Gastrocnemius medialis (tissue), 4 donors: ENCODE data around the gene PRMT1. TPM values are rescaled to one million over a fixed set of nuclear protein-coding genes. Genes with fewer than 3 reads are reported as not detected.
A peak's percentile ranks its signal among the peaks of the same experiment; 100 is the strongest.

Experiments
- ATAC-seq, 2 donors: fragments of 150-250 bp; one replicate each; pipeline ENCODE4 v1.9.1; 2016
- DNase-seq, 2 donors: peaks; one replicate each; pipeline ENCODE4 v3.0.0-alpha.2; 2019
- H3K27ac ChIP-seq, 4 donors: fragments of 200-600 bp; sonication (generic); 1 replicate in 1 of 4; 2 replicates in 3 of 4; pipeline ENCODE4 v1.5.1; 2016 to 2018; ENCODE audit warnings: mild to moderate bottlenecking in 2 of 4, moderate library complexity in 1 of 4
- H3K27me3 ChIP-seq, 3 donors: fragments of 200-600 bp; sonication (generic) in 2 of 3; 1 replicate in 1 of 3; 2 replicates in 2 of 3; pipeline versions ENCODE4 v1.5.1 to v1.6.0; 2016 to 2019; ENCODE audit warnings: mild to moderate bottlenecking in 1 of 3, moderate library complexity in 1 of 3
- H3K36me3 ChIP-seq, 2 donors: fragments of 200-600 bp; sonication (generic) in 1 of 2; one replicate each; pipeline ENCODE4 v1.5.1; 2017 to 2018
- H3K4me1 ChIP-seq, 2 donors: fragments of 200-600 bp; sonication (generic) in 1 of 2; one replicate each; pipeline ENCODE4 v1.5.1; 2016 to 2017; ENCODE audit warnings: mild to moderate bottlenecking in 2 of 2
- H3K4me3 ChIP-seq, 4 donors: fragments of 200-600 bp; sonication (generic) in 3 of 4; 1 replicate in 1 of 4; 2 replicates in 3 of 4; pipeline ENCODE4 v1.5.1; 2016 to 2019; ENCODE audit warnings: mild to moderate bottlenecking in 2 of 4
- H3K9me3 ChIP-seq, 3 donors: fragments of 200-600 bp; sonication (generic) in 2 of 3; 1 replicate in 1 of 3; 2 replicates in 2 of 3; pipeline ENCODE4 v1.5.1; 2016 to 2019
- CTCF ChIP-seq, 5 experiments: fragments of 450-650 bp in 3 of 5; fragments of 200-600 bp in 2 of 5; sonication (generic) in 2 of 5; IDR thresholded peaks in 4 of 5; conservative IDR thresholded peaks in 1 of 5; 1 replicate in 4 of 5; 2 replicates in 1 of 5; pipeline ENCODE4 v1.5.1; 2016 to 2019; ENCODE audit warnings: antibody characterized with exemption in 5 of 5, mild to moderate bottlenecking in 3 of 5, moderate library complexity in 3 of 5
- POLR2A ChIP-seq, 2 donors: fragments of 450-650 bp; IDR thresholded peaks; one replicate each; pipeline ENCODE4 v1.6.1; 2017; ENCODE audit warnings: antibody characterized with exemption in 2 of 2, mild to moderate bottlenecking in 2 of 2, moderate library complexity in 2 of 2
- in situ Hi-C, 4 donors: fragments of 200-750 bp; cut with MboI; loops; one replicate each; pipeline versions ENCODE4 v1.15.0 to v1.8.0; 2017; ENCODE audit warnings: low sequenced_read_pairs in 4 of 4
- intact Hi-C: fragments of 100-400 bp; cut with DNase I; formaldehyde crosslinking; loops from one replicate; pipeline ENCODE4 v1.15.1; 2023; ENCODE audit warnings: low total_unique reads
- total RNA-seq, 4 donors: library from RNA; depleted of rRNA; stranded (reverse); fragments of >200 nt; gene quantifications; one replicate each; pipeline versions ENCODE4 v1.1.0 to v1.2.3, GENCODE V29; 2016

PRMT1 gene
- total RNA-seq, 4 donors from 2014 or later, result 190 to 242 (median 229) TPM

GRCh38 chr19:49686503-49687088 lies 9.5 kb downstream of the PRMT1 start:
- peak overlapping the region in 3 of 4 donors; percentile 34 to 72 (median 54) for H3K27ac ChIP-seq
- in situ Hi-C loops, result no loop called here
- no peak for TF ChIP-seq CTCF (IDR thresholded peaks at IDR 0.05 in 4 of 5, conservative IDR thresholded peaks at IDR 0.05 in 1 of 5)
- TF ChIP-seq POLR2A (IDR thresholded peaks at IDR 0.05), result no peak

GRCh38 chr19:49687150-49687549 lies 10.1 kb downstream of the PRMT1 start:
- no peak for DNase-seq
- H3K4me3 ChIP-seq, result peak overlapping the region in 2 of 4 donors; percentile 57 to 59
- no peak for TF ChIP-seq POLR2A (IDR thresholded peaks at IDR 0.05)
- no peak for TF ChIP-seq CTCF (IDR thresholded peaks at IDR 0.05 in 4 of 5, conservative IDR thresholded peaks at IDR 0.05 in 1 of 5)
- H3K9me3 ChIP-seq, result no peaks in the 10 kb centered on the region
- H3K27me3 ChIP-seq, result peaks cover 3 to 17% (median 13%) of the 10 kb centered on the region in 3 donors
- in situ Hi-C loops (no loop called here), intact Hi-C loops (no loop called here)
- peak overlapping the region in 3 of 4 donors; percentile 34 to 72 (median 54) for H3K27ac ChIP-seq
- peaks cover 0 to 49% of the 10 kb centered on the region in 2 donors for H3K36me3 ChIP-seq
- H3K4me1 ChIP-seq, result peaks cover 10 to 14% of the 10 kb centered on the region in 2 donors
- no peak for ATAC-seq

More at GRCh38 chr19:49686503-49687088, 9.5 kb downstream of the PRMT1 start:
- H3K4me3 ChIP-seq, result peak overlapping the region in 1 of 4 donors; percentile 59
- ATAC-seq, result no peak
- peaks cover 0 to 55% of the 10 kb centered on the region in 2 donors for H3K36me3 ChIP-seq
- intact Hi-C loops, result no loop called here
- H3K9me3 ChIP-seq, result no peaks in the 10 kb centered on the region
- H3K27me3 ChIP-seq, result peaks cover 3 to 17% (median 11%) of the 10 kb centered on the region in 3 donors
- peaks cover 10 to 13% of the 10 kb centered on the region in 2 donors for H3K4me1 ChIP-seq
- DNase-seq, result no peak

GRCh38 chr19:49687566-49688316 lies 10.7 kb downstream of the PRMT1 start:
- H3K9me3 ChIP-seq, result no peaks in the 10 kb centered on the region
- peaks cover 10 to 14% of the 10 kb centered on the region in 2 donors for H3K4me1 ChIP-seq
- DNase-seq, result no peak
- in situ Hi-C loops (no loop called here), intact Hi-C loops (no loop called here)
- no peak for ATAC-seq
- no peak for TF ChIP-seq CTCF (IDR thresholded peaks at IDR 0.05 in 4 of 5, conservative IDR thresholded peaks at IDR 0.05 in 1 of 5)
- no peak for TF ChIP-seq POLR2A (IDR thresholded peaks at IDR 0.05)
- H3K27ac ChIP-seq, result peak overlapping the region in 3 of 4 donors; percentile 54 to 72 (median 58)
- peak overlapping the region in 3 of 4 donors; percentile 50 to 59 (median 57) for H3K4me3 ChIP-seq
- peaks cover 0 to 43% of the 10 kb centered on the region in 2 donors for H3K36me3 ChIP-seq
- peaks cover 3 to 17% (median 13%) of the 10 kb centered on the region in 3 donors for H3K27me3 ChIP-seq

GRCh38 chr19:49688531-49689132 lies 11.6 kb downstream of the PRMT1 start:
- intact Hi-C loops (no loop called here), in situ Hi-C loops (no loop called here)
- ATAC-seq (no peak), DNase-seq (no peak)
- H3K4me3 ChIP-seq, result peak overlapping the region in 3 of 4 donors; percentile 50 to 59 (median 57)
- peaks cover 3 to 17% (median 13%) of the 10 kb centered on the region in 3 donors for H3K27me3 ChIP-seq
- peak overlapping the region in 3 of 4 donors; percentile 54 to 72 (median 58) for H3K27ac ChIP-seq
- H3K9me3 ChIP-seq, result no peaks in the 10 kb centered on the region
- TF ChIP-seq CTCF (IDR thresholded peaks at IDR 0.05 in 4 of 5, conservative IDR thresholded peaks at IDR 0.05 in 1 of 5) (no peak), POLR2A (IDR thresholded peaks at IDR 0.05) (no peak)
- peaks cover 10 to 14% of the 10 kb centered on the region in 2 donors for H3K4me1 ChIP-seq
- H3K36me3 ChIP-seq, result peaks cover 0 to 34% of the 10 kb centered on the region in 2 donors
